ENCODE measurements around the gene MX2. TPM values are rescaled to one million over a fixed set of nuclear protein-coding genes. Genes with fewer than 3 reads are reported as not detected.

Gene MX2
- polyA plus RNA-seq, 1 donor: 2.7 TPM

GRCh38 chr21:41438425-41439113, 76.7 kb downstream of the MX2 start:
- H3K4me1 ChIP-seq (ENCODE audit: control insufficient read depth, insufficient read depth, low read length): peaks cover under 1% of the 10 kb centered on the region
- H3K27ac ChIP-seq (ENCODE audit: low read length): no peak overlapping the region
- H3K4me3 ChIP-seq (ENCODE audit: low read length): no peak overlapping the region
- peaks cover 33% of the 10 kb centered on the region for H3K36me3 ChIP-seq (ENCODE audit: control insufficient read depth, insufficient read depth, low read length)
- H3K27me3 ChIP-seq (ENCODE audit: control insufficient read depth, insufficient read depth, low read length): no peaks in the 10 kb centered on the region
- no CpG with 5 or more reads among the region's 13 CpGs for WGBS (ENCODE audit: insufficient coverage, low lambda C conversion rate)
- no peak for DNase-seq
- H3K9me3 ChIP-seq (ENCODE audit: control insufficient read depth, low read depth, low read length): peaks cover 5% of the 10 kb centered on the region

- Histone ChIP-seq H3K36me3 (ENCODE audit: control insufficient read depth, insufficient read depth, low read length) (peaks cover 33% of the 10 kb centered on the region), H3K27ac (ENCODE audit: low read length) (no peak overlapping the region), H3K27me3 (ENCODE audit: control insufficient read depth, insufficient read depth, low read length) (no peaks in the 10 kb centered on the region), H3K4me1 (ENCODE audit: control insufficient read depth, insufficient read depth, low read length) (no peaks in the 10 kb centered on the region), H3K9me3 (ENCODE audit: control insufficient read depth, low read depth, low read length) (peaks cover 5% of the 10 kb centered on the region), H3K4me3 (ENCODE audit: low read length) (no peak overlapping the region)
- no peak for DNase-seq
- no CpG with 5 or more reads among the region's 4 CpGs for WGBS (ENCODE audit: insufficient coverage, low lambda C conversion rate)
Measured at GRCh38 chr21:41439248-41439647, 77.4 kb downstream of the MX2 start.

GRCh38 chr21:41441546-41441945, 79.7 kb downstream of the MX2 start:
- Histone ChIP-seq H3K4me3 (ENCODE audit: low read length) (no peak overlapping the region), H3K27me3 (ENCODE audit: control insufficient read depth, insufficient read depth, low read length) (no peaks in the 10 kb centered on the region), H3K9me3 (ENCODE audit: control insufficient read depth, low read depth, low read length) (no peaks in the 10 kb centered on the region), H3K27ac (ENCODE audit: low read length) (no peak overlapping the region), H3K36me3 (ENCODE audit: control insufficient read depth, insufficient read depth, low read length) (peaks cover 24% of the 10 kb centered on the region), H3K4me1 (ENCODE audit: control insufficient read depth, insufficient read depth, low read length) (no peaks in the 10 kb centered on the region)
- WGBS (ENCODE audit: insufficient coverage, low lambda C conversion rate): no CpG with 5 or more reads among the region's 14 CpGs
- DNase-seq: no peak

- no peaks in the 10 kb centered on the region for H3K27me3 ChIP-seq (ENCODE audit: control insufficient read depth, insufficient read depth, low read length)
- H3K4me3 ChIP-seq (ENCODE audit: low read length): no peak overlapping the region
- no peak overlapping the region for H3K27ac ChIP-seq (ENCODE audit: low read length)
- no peaks in the 10 kb centered on the region for H3K9me3 ChIP-seq (ENCODE audit: control insufficient read depth, low read depth, low read length)
- no peak for DNase-seq
- peaks cover 24% of the 10 kb centered on the region for H3K36me3 ChIP-seq (ENCODE audit: control insufficient read depth, insufficient read depth, low read length)
- no peaks in the 10 kb centered on the region for H3K4me1 ChIP-seq (ENCODE audit: control insufficient read depth, insufficient read depth, low read length)
- 100% methylated on average over 1 of the region's 2 CpGs for WGBS (ENCODE audit: insufficient coverage, low lambda C conversion rate)
Measured at GRCh38 chr21:41442481-41443186, 80.8 kb downstream of the MX2 start.

GRCh38 chr21:41443562-41443961, 81.7 kb downstream of the MX2 start:
- Histone ChIP-seq H3K27me3 (ENCODE audit: control insufficient read depth, insufficient read depth, low read length) (no peaks in the 10 kb centered on the region), H3K9me3 (ENCODE audit: control insufficient read depth, low read depth, low read length) (no peaks in the 10 kb centered on the region), H3K36me3 (ENCODE audit: control insufficient read depth, insufficient read depth, low read length) (peaks cover 18% of the 10 kb centered on the region), H3K4me3 (ENCODE audit: low read length) (no peak overlapping the region), H3K27ac (ENCODE audit: low read length) (no peak overlapping the region), H3K4me1 (ENCODE audit: control insufficient read depth, insufficient read depth, low read length) (no peaks in the 10 kb centered on the region)
- DNase-seq: no peak
- WGBS (ENCODE audit: insufficient coverage, low lambda C conversion rate): no CpG with 5 or more reads among the region's 7 CpGs

GRCh38 chr21:41444703-41445464, 83.1 kb downstream of the MX2 start:
- Histone ChIP-seq H3K27ac (ENCODE audit: low read length) (no peak overlapping the region), H3K4me3 (ENCODE audit: low read length) (no peak overlapping the region), H3K27me3 (ENCODE audit: control insufficient read depth, insufficient read depth, low read length) (no peaks in the 10 kb centered on the region), H3K9me3 (ENCODE audit: control insufficient read depth, low read depth, low read length) (no peaks in the 10 kb centered on the region), H3K36me3 (ENCODE audit: control insufficient read depth, insufficient read depth, low read length) (peaks cover 25% of the 10 kb centered on the region), H3K4me1 (ENCODE audit: control insufficient read depth, insufficient read depth, low read length) (no peaks in the 10 kb centered on the region)
- DNase-seq: no peak
- WGBS (ENCODE audit: insufficient coverage, low lambda C conversion rate): no CpG with 5 or more reads among the region's 13 CpGs

GRCh38 chr21:41445465-41445862, 83.6 kb downstream of the MX2 start:
- Histone ChIP-seq H3K9me3 (ENCODE audit: control insufficient read depth, low read depth, low read length) (no peaks in the 10 kb centered on the region), H3K4me3 (ENCODE audit: low read length) (no peak overlapping the region), H3K27ac (ENCODE audit: low read length) (no peak overlapping the region), H3K4me1 (ENCODE audit: control insufficient read depth, insufficient read depth, low read length) (no peaks in the 10 kb centered on the region), H3K27me3 (ENCODE audit: control insufficient read depth, insufficient read depth, low read length) (no peaks in the 10 kb centered on the region), H3K36me3 (ENCODE audit: control insufficient read depth, insufficient read depth, low read length) (peaks cover 26% of the 10 kb centered on the region)
- no peak for DNase-seq
- 100% methylated on average over 2 of the region's 7 CpGs for WGBS (ENCODE audit: insufficient coverage, low lambda C conversion rate)

GRCh38 chr21:41446586-41446985, 84.8 kb downstream of the MX2 start:
- peaks cover 15% of the 10 kb centered on the region for H3K36me3 ChIP-seq (ENCODE audit: control insufficient read depth, insufficient read depth, low read length)
- no peak overlapping the region for H3K27ac ChIP-seq (ENCODE audit: low read length)
- 20% methylated on average over 1 of the region's 4 CpGs for WGBS (ENCODE audit: insufficient coverage, low lambda C conversion rate)

GRCh38 chr21:41447356-41447755, 85.5 kb downstream of the MX2 start:
- WGBS (ENCODE audit: insufficient coverage, low lambda C conversion rate): no CpG with 5 or more reads among the region's 3 CpGs

More at GRCh38 chr21:41446586-41446985, 84.8 kb downstream of the MX2 start:
- DNase-seq: no peak
- Histone ChIP-seq H3K4me1 (ENCODE audit: control insufficient read depth, insufficient read depth, low read length) (no peaks in the 10 kb centered on the region), H3K4me3 (ENCODE audit: low read length) (no peak overlapping the region), H3K9me3 (ENCODE audit: control insufficient read depth, low read depth, low read length) (no peaks in the 10 kb centered on the region), H3K27me3 (ENCODE audit: control insufficient read depth, insufficient read depth, low read length) (no peaks in the 10 kb centered on the region)

GRCh38 chr21:41449613-41450012, 87.8 kb downstream of the MX2 start:
- no peaks in the 10 kb centered on the region for H3K9me3 ChIP-seq (ENCODE audit: control insufficient read depth, low read depth, low read length)
- no CpG with 5 or more reads among the region's 5 CpGs for WGBS (ENCODE audit: insufficient coverage, low lambda C conversion rate)
- H3K27ac ChIP-seq (ENCODE audit: low read length): no peak overlapping the region
- no peak for DNase-seq
- no peak overlapping the region for H3K4me3 ChIP-seq (ENCODE audit: low read length)
- H3K27me3 ChIP-seq (ENCODE audit: control insufficient read depth, insufficient read depth, low read length): no peaks in the 10 kb centered on the region
- no peaks in the 10 kb centered on the region for H3K4me1 ChIP-seq (ENCODE audit: control insufficient read depth, insufficient read depth, low read length)
- H3K36me3 ChIP-seq (ENCODE audit: control insufficient read depth, insufficient read depth, low read length): peaks cover 19% of the 10 kb centered on the region

More at GRCh38 chr21:41447356-41447755, 85.5 kb downstream of the MX2 start:
- DNase-seq: no peak
- Histone ChIP-seq H3K4me3 (ENCODE audit: low read length) (no peak overlapping the region), H3K36me3 (ENCODE audit: control insufficient read depth, insufficient read depth, low read length) (peaks cover 12% of the 10 kb centered on the region), H3K27me3 (ENCODE audit: control insufficient read depth, insufficient read depth, low read length) (no peaks in the 10 kb centered on the region), H3K4me1 (ENCODE audit: control insufficient read depth, insufficient read depth, low read length) (no peaks in the 10 kb centered on the region), H3K9me3 (ENCODE audit: control insufficient read depth, low read depth, low read length) (no peaks in the 10 kb centered on the region), H3K27ac (ENCODE audit: low read length) (no peak overlapping the region)
